ENCODE data around the gene PGS1. TPM values are rescaled to one million over a fixed set of nuclear protein-coding genes. Genes with fewer than 3 reads are reported as not detected.

Gene PGS1
- total and polyA plus RNA-seq, 8 donors = 11.9 to 209 (median 31.6) TPM

DNA sequence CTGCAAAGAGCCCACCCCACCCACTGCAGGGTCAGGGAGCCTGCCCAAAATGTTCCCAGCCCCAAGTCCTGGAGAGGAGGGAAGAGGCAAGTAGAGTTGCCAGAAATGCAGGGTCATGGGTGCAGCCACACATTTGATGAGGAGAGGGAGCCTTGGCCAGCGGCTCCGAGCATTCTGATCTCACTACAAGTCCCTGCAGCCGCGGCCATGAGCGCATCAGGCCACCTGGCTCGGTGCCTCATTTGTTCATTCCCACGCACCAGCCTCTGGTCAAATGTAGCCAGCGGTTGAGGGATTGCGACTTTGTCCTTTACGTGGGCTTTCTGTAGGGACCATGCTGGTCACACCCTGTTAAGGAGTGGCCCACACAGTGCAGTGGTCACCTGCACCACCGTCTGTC is 48.7 kb downstream of the PGS1 start:
- Histone ChIP-seq H3K9me3 (no peaks in the 10 kb centered on the region), H3K27ac (no peak overlapping the region), H3K27me3 (no peaks in the 10 kb centered on the region), H3K36me3 (peaks cover 38 to 84% (median 77%) of the 10 kb centered on the region in 4 donors), H3K4me3 (no peak overlapping the region), H3K4me1 (peaks cover 0 to 13% (median 6%) of the 10 kb centered on the region in 4 donors)
- DNase-seq = peak in 1 of 2 donors; percentile 5
- TF ChIP-seq, protein P1, sequence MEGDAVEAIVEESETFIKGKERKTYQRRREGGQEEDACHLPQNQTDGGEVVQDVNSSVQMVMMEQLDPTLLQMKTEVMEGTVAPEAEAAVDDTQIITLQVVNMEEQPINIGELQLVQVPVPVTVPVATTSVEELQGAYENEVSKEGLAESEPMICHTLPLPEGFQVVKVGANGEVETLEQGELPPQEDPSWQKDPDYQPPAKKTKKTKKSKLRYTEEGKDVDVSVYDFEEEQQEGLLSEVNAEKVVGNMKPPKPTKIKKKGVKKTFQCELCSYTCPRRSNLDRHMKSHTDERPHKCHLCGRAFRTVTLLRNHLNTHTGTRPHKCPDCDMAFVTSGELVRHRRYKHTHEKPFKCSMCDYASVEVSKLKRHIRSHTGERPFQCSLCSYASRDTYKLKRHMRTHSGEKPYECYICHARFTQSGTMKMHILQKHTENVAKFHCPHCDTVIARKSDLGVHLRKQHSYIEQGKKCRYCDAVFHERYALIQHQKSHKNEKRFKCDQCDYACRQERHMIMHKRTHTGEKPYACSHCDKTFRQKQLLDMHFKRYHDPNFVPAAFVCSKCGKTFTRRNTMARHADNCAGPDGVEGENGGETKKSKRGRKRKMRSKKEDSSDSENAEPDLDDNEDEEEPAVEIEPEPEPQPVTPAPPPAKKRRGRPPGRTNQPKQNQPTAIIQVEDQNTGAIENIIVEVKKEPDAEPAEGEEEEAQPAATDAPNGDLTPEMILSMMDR (IDR thresholded peaks at IDR 0.05) = no peak
- TF ChIP-seq EP300 (IDR thresholded peaks at IDR 0.05) = no peak
- no peak for TF ChIP-seq POLR2AphosphoS5 (IDR thresholded peaks at IDR 0.05)
- no peak for TF ChIP-seq POLR2A (IDR thresholded peaks at IDR 0.05)
- intact Hi-C loops (cut with DNase I; ENCODE audit: low total_unique reads) = loop anchor here (10.0 kb wide), 1 partner anchor 52 kb away; the partner anchor contains the start of gene PGS1
- 85 to 95% (median 94%) methylated on average over 11 of the region's 11 CpGs for WGBS, 5 donors

DNA sequence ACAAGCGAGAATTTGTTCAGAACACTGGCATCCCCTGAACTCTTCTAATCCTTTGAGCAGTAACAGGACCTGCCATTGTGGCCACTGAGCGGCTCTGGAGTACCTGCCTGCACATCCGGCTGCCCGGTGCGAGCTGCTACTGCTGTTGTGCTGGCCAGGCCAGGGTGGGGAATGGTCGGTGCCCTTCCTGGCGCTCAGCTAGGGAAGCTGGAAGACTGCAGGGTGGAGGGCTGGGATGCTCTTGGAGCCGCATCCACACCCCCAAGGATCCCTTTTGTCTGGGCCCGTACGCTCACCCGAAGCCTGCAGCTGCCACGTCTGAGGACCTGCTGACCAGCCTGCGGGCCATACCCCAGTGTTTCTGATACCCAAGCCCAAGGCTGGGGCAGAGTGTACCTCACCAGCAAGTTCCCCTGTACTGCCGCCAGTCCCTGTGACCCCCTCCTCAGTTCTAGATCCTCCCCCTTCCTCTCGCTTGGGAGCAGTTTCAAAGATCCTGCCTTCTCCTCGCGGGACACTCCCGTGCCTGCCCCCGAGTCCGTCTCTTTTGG is 49.7 kb downstream of the PGS1 start:
- TF ChIP-seq EP300 (IDR thresholded peaks at IDR 0.05) = no peak
- TF ChIP-seq, protein P1 (IDR thresholded peaks at IDR 0.05) = no peak
- no peak for TF ChIP-seq POLR2AphosphoS5 (IDR thresholded peaks at IDR 0.05)
- TF ChIP-seq POLR2A (IDR thresholded peaks at IDR 0.05) = no peak
- intact Hi-C loops (cut with DNase I; ENCODE audit: low total_unique reads) = loop anchor here (10.0 kb wide), 1 partner anchor 53 kb away; the partner anchor contains the start of gene PGS1
- Histone ChIP-seq H3K27ac (no peak overlapping the region), H3K9me3 (no peaks in the 10 kb centered on the region), H3K36me3 (peaks cover 38 to 75% (median 68%) of the 10 kb centered on the region in 4 donors), H3K4me3 (no peak overlapping the region), H3K4me1 (peaks cover 0 to 18% (median 6%) of the 10 kb centered on the region in 4 donors), H3K27me3 (no peaks in the 10 kb centered on the region)
- 82 to 93% (median 91%) methylated on average over 20 of the region's 20 CpGs for WGBS, 5 donors
- DNase-seq = peak in 1 of 2 donors; percentile 2

DNA sequence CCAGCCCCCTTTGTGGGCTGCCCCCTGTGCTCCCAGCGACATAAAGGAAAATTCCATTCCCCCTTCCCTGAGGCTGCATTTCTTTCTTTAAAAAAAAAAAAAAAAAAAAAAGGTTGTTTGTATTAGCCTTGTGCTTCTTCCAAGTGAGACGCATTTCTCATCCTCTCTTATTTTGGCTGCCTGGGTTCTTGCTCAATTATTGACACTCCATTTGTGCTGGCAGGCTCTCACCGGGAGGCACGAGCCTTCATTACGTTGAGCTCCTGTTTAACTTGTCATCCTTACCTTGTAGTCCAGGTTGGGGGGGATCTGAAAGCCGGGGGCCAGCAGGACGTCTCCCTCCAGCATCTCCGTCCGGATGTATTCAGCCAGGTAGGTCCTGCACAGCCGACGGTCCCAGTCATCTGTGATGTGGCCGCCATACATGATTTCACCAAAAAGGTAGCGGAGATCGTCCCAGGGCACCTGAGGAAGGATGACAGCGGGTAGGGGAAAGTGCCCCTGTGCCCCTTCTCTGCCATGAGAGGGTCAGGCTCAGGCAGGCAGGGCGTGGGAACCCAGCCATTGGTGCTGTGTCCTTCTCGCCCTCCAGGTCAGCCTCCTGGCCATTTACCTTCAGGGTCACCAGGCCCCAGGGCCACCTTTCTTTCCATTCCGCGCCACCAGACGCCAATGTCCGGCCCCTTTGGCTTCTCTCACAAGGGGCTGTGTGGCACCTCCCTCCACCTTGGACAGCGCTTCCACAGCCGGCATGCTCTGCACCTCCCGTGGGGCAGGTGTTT is 50.6 kb downstream of the PGS1 start:
- TF ChIP-seq POLR2AphosphoS5 (IDR thresholded peaks at IDR 0.05) (no peak), POLR2A (IDR thresholded peaks at IDR 0.05) (no peak), EP300 (IDR thresholded peaks at IDR 0.05) (no peak)
- TF ChIP-seq, protein P1 (IDR thresholded peaks at IDR 0.05) = no peak
- intact Hi-C loops (cut with DNase I; ENCODE audit: low total_unique reads) = loop anchor here (10.0 kb wide), 1 partner anchor 54 kb away; the partner anchor contains the start of gene PGS1
- Histone ChIP-seq H3K9me3 (no peaks in the 10 kb centered on the region), H3K4me3 (no peak overlapping the region), H3K4me1 (peaks cover 0 to 18% (median 6%) of the 10 kb centered on the region in 4 donors), H3K36me3 (peaks cover 29 to 66% (median 59%) of the 10 kb centered on the region in 4 donors), H3K27me3 (no peaks in the 10 kb centered on the region), H3K27ac (no peak overlapping the region)
- 77 to 84% (median 82%) methylated on average over 23 to 24 of the region's 24 CpGs for WGBS, 5 donors
- peak in 1 of 2 donors; percentile 18 for DNase-seq

DNA sequence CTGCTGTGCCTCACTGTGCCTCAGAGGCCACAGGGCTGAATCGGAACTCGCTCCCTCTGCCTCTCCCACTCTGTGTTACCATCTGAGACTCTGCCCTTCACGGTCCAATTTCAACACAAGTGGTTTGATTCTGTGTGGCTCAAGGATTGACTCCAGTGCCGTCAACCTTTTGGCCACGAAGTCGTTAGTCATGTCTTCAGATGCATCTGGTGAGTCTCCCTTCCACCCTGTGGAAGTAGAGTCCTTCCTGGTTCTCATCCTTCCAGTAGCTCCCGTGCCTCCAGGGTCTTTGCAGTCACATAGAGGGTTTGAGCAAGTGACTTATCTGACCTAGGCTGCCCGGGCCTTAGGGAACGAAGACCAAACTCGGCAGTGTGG is 51.2 kb downstream of the PGS1 start:
- intact Hi-C loops (cut with DNase I; ENCODE audit: low total_unique reads) = loop anchor here (10.0 kb wide), 1 partner anchor 55 kb away; the partner anchor contains the start of gene PGS1
- Histone ChIP-seq H3K27ac (no peak overlapping the region), H3K36me3 (peaks cover 26 to 60% (median 53%) of the 10 kb centered on the region in 4 donors), H3K27me3 (no peaks in the 10 kb centered on the region), H3K9me3 (no peaks in the 10 kb centered on the region), H3K4me3 (no peak overlapping the region), H3K4me1 (peaks cover 0 to 18% (median 6%) of the 10 kb centered on the region in 4 donors)
- 78 to 86% (median 83%) methylated on average over 9 to 10 of the region's 10 CpGs for WGBS, 5 donors
- DNase-seq = no peak
- TF ChIP-seq POLR2A (IDR thresholded peaks at IDR 0.05) = no peak
- no peak for TF ChIP-seq EP300 (IDR thresholded peaks at IDR 0.05)
- TF ChIP-seq POLR2AphosphoS5 (IDR thresholded peaks at IDR 0.05) = no peak
- TF ChIP-seq, protein P1 (IDR thresholded peaks at IDR 0.05) = no peak

Measured in stomach (tissue), 9 donors.